HG03469 (cell line): Measurements from ENCODE around the gene ZFHX2.

Experiments
- ATAC-seq: cut with Tn5 transposase; IDR thresholded peaks from one replicate; pipeline ENCODE4 v1.9.1; 2021; ENCODE audit warnings: mild to moderate bottlenecking, moderate library complexity, moderate number of reproducible peaks; ENCODE audit not compliant: unreplicated experiment

Gene ZFHX2

DNA sequence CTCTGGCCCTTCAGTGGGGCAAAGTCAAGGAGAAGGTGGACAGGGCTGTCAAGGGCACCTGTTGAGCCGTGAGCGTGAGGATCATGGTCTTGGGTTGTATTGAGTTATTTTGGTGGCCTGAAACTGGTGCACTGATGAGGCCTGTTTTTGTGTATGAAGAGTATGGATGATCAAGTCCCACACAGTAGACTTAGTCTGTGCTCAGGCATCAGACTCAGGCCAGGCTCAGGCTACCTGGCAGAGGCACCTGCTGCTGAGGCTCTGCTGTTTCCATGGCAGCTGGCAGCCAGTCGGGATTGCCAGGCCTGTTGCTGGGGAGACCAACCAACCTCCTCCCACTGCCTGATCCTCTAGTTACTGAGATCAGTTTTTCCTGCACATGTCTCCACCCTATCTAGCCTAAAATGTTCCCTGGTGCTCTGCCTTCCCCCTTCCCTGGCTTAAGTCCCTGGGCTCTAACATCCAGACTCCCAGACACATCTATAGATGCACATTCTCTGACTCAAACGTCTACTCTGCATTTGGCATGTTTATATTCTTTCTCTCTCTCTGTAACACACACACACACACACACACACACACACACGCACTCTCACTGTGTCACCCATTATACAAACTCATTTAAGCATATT, 21.9 kb upstream of the ZFHX2 start:
- ATAC-seq = no peak

DNA sequence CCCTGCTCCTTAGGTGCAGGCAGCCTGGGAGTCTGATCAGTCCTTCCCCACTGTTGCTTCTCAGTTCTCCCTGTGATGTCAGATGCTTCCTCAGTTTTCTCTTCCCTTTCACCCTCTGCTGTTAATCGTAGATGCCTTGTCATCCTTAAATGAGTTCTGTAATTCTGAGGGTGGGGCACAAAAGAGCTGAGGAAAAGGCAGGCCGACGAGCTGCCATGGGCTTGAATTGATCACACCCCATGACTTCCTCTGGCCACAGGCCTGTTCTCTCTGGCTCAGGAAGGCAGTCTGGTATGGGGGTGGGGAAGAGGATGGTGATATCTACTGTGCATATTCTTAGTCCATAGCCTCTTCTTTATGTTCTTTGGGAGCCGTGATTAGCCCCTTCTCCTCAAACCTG, 21.3 kb upstream of the ZFHX2 start:
- ATAC-seq = no peak

DNA sequence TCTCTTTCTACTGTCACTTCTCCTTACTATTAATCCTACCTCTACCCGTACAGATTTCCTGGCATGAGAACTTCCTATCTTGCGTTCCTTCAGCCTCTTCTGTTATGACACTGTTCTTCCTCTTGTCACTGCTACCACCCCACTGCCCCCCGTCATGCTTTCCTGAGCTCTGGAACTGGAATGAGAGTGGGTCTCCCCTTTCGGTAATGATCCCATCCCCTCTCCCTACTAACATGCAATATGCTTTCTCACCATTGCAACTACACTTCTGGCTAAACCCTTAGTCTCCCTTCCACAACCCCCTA, 20.9 kb upstream of the ZFHX2 start:
- ATAC-seq = no peak

GRCh38 chr14:23571701-23572523, 20.3 kb upstream of the ZFHX2 start:
- no peak for ATAC-seq

DNA sequence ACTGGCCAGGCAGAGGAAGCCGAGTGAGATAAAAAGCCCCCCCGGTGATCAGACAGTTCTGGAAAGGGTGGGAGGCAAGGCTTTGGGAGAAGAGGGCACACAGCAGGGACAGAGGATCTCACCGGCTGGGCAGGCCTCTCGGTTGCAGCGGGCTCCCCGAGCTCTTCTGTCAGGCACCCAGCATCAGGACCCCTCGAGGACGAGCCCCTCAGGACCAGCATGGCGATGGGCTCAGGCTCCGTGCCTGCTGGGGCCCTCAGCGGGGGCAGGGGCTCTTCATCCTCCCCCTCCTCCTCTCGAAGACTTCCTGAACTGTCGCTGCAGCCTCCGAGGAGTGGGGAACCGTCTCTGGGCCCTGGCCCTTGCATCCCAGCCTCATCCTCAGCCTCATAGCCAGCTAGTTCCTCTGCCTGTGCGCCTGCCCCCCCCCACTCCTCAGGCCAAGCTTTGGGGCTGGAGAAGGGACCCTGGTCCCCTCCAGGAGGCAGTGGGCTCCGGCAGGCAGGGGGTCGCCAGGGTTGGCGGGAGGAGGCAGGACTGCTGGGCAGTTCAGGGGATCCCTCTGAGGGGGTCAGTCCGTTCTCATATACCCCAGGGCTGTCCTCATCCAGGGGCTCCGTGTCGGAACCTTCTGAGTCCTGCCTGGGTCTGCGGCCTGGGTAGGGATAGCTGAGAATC, 19.4 kb upstream of the ZFHX2 start:
- no peak for ATAC-seq

DNA sequence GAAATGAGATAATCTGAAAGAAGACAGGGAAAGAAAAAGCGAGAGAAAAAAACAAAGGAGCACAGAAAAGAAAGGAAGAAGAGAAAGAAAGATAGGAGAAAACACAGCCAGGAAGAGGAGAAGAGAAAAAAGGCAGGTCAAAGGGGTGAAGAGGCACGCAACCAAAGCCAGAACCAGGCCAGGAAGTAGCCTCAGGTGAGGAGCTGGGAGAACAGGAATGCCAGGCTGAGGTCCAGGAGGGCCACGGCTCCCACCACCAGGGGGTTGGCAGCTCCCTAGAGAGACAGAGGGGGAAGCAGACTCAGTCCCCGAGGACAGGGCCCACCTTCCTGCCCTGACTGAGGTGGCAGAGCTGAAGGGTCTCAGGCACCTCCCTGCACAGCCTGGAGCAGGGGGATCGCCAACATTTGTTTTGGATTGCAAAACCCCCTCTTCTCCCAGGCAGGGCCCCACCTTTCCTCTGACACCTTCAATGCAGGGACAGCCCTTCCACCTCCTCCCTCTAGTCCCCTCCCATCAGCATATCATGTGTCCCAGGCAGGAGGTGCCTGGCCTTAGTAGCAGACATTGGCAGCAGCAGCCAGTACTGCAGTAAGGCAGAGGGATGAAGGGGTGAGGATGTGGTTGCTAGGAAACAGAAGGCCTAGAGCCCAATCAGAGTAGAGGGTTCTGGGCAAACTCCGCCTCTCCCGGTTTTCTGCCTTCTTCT, 18.0 kb upstream of the ZFHX2 start:
- no peak for ATAC-seq

- ATAC-seq = no peak
These were observed 17.2 kb upstream of the ZFHX2 start for GRCh38 chr14:23568600-23569331.

- no peak for ATAC-seq
These were observed 16.5 kb upstream of the ZFHX2 start for GRCh38 chr14:23568021-23568599.

DNA sequence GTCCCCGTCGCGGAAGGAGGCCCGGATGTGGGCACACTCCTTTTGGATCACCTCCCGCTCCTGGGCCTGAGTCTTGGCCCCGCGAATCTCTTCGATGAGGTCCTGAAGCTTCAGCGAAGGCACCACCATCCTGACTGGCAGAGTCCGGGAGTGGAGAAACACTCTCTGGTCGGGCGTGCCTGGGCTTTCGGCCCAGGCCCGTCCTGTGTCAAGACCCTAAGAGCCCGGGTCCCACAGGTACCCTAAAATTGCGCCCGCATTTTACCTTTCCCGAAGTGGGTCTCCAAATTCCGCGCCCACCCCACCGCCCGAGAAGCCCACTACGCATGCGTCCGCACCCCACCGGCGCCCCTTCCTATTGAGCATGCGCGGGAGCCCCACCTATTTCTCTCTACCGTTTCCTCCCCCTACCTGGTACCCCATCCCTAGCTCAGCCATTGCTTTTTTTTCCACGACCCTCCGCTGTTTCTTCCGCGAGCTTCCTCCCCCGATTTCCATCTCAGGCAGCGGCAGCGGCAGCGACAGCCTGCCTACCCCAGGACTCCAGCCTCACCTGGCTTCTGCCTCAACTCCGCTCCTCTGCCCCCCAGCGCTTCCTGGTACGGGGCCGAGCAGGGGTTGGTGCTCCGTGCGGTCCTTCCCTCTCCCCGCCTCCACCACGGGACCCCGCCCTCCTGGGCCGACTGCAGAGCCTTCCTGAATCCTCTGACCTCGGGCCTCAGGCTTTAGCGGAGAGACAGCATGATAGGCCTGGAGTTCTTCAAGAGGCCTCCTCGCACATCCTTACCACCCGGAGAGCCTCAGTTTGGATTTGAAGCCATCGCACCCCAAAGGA, 15.8 kb upstream of the ZFHX2 start, which contains the start of gene AP1G2:
AP1G2 (minus strand) TSS at position 606 of the 835 bp plus-strand sequence; CDS start at position 129, 477 bp downstream.
- peak; percentile 47 for ATAC-seq

- no peak for ATAC-seq
These were observed 15.2 kb upstream of the ZFHX2 start for GRCh38 chr14:23566778-23567185.

DNA sequence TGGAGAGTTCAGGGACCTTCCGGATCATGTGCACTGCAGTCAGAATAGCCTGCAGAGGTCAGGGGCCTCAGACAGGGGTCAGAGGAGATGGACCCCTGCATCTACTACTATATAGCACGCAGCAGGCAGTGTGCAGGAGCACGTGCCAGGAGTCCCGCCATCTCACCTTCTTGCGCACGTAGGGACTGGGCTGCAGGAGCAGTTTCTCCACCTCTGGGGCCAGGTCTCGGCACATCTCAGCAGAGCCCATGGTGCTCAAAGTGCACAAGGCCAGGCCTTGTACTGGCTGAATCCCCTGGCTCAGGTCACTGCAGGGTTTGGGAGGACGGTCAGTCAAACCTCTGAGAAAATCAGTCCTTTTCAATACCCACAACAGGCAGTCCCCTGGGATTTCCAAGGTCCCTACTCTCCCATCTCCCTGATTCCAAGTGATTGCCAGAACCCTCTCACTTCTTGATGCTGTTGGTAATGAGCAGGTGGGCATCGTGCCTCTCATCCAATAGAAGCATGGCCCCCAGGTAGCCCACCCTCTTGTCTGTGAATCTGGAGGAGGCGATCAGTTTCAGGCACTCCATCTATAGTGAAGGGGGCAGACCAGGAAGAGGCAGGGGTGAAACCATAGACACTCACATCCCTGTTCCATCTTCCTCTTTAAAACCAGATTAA, 14.7 kb upstream of the ZFHX2 start:
- ATAC-seq = no peak

DNA sequence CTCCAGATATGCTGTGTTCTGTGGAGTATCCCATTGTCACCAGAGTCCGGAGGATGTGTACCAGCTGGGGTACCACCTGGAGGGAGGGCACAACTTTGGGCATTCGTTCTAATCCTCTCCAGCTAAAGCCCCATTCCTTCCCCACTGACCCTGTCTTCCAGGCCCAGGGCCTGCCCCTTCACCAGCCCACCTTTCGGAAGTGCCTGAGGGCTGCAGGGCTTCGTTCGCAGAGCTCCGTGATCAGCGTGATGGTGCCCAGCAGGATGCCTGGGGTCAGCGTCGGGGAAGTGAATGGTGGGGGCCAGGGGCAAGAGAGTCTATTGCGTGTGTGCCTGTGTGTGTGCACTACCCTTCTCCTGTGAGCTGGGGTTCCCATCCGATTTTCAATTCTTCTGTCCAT, 14.1 kb upstream of the ZFHX2 start:
- ATAC-seq = no peak

DNA sequence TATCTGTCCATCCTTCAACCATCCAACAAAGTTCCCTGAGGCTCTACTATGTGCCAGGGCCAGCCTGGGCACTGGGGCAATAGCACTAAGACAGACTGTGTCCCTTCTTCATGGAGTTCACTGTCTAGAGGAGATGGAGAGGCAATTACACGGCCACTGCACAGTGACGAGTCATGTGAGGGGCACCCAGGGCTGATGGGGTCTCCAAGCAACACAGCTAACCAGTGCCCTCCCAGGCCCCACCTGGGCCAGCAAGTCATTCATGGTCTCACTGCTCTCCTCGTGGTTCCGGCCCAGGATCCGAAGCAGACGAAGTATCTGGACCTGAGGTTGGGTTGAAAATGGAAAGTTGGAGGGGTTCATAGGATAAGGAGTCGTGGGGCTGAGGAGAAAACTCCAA, 13.3 kb upstream of the ZFHX2 start:
- ATAC-seq = no peak

DNA sequence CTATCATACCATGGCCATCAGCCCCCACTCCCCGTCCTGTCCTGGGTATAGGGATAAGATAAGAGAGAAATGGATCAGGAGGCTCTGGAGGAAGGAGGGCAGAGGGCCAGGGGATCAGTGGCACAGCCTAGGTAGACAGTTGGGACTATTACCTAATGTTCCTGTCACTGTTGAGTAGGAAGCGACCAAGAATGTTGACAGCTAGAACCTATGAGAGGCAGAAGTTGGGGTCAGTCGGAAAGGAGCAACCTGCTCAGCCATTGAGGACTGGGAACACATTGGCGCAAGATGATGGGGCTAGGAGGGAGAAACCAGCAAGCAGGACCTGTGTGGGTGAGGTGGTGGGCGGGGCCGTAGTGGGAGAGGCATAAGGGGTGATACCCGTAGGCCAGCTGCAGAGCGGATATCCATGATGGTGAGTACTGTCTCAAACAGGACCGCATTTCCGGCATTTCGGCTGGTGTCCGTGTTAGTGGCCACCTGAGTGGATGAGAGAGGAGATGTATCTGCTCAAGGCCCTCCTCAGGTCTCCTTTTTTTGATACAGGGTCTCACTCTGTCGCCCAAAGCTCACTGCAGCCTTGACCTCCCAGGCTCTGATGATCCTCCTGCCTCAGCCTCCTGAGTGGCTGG, 12.7 kb upstream of the ZFHX2 start:
- no peak for ATAC-seq

GRCh38 chr14:23563473-23564180, 12.1 kb upstream of the ZFHX2 start:
- no peak for ATAC-seq

GRCh38 chr14:23562822-23563472, 11.4 kb upstream of the ZFHX2 start:
- no peak for ATAC-seq
